Globus pallidus (tissue), 1 donor: ENCODE results near the gene PPARGC1A.

Experiments used
- DNase-seq: peaks from one replicate; pipeline ENCODE4 v3.0.0-alpha.2; 2015; ENCODE audit warnings: low spot score

Gene PPARGC1A

DNA sequence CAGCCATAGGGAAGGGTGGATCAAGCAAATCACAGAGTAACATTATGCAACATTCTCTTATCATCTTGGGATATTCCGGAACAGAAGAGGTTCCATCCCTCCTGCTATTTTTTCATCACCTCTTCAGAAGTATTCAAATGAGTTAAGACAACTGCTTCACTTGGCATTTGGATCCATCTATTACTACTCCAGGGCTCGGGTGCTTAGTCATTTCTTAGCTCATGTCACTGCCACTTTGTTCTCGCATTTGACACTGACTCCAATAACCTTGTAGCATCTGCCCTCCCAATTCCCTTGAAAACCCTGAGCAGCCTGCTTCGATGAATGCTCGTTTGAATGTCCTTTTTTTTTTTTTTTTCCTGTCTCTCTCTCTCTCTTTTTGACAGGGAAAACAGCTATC is 114.9 kb downstream of the PPARGC1A start:
- DNase-seq, result no peak

DNA sequence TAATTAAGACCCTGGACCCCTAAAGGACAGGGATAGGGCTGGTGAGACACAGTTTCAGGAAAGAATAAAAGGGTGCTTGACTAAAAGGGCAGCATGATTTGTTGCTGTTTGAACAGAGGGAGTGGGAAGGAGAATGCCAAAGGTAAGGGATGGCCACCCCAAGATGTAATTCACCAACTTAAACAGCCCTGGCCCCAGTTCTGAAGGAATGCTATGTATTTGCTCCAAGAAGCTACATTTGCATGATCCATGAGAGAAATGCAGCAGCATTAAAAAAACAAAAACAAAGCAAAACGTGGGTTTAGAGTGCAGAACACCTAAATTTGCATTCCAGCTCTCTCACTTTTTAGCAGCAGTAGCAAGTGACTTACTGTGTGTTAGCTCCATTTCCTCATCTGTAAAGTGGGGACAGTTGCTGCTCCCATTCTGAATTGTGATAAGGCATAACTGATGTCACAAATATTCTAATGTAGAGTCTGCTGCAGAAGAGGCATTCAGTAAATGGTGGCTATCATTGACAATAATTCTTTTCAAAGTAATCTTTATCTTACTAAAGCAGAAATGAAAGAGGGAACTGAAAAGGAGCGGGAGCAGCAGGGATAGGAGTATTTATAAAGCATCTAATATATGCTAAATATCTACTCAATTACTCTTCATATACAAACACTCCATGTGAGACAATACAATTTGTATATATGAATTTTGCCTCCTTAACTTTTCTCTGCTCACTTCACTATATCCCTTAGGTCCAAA is 115.8 kb downstream of the PPARGC1A start:
- DNase-seq, result no peak

GRCh38 chr4:23770011-23770410 is 119.8 kb downstream of the PPARGC1A start:
- no peak for DNase-seq

DNA sequence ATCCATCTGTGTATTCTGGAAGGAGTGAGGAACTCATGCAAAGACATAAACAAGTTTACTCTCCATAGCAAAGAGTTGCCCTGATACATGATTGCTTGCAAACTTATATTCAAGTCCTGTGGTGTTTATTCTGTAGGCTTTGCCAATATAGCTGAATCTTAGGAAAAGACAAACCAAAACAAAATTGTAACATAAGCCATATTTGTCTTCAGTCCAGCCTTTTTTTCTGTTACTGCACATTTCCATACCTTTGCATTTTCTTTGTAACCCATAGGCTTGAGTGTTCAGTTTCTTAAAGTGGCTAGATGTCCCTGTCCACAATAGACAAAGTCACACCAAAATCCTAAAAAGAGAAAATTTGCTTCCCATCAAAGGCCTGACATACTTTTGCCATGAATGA is 120.4 kb downstream of the PPARGC1A start:
- DNase-seq, result no peak

GRCh38 chr4:23768541-23768940 is 121.3 kb downstream of the PPARGC1A start:
- DNase-seq, result no peak

DNA sequence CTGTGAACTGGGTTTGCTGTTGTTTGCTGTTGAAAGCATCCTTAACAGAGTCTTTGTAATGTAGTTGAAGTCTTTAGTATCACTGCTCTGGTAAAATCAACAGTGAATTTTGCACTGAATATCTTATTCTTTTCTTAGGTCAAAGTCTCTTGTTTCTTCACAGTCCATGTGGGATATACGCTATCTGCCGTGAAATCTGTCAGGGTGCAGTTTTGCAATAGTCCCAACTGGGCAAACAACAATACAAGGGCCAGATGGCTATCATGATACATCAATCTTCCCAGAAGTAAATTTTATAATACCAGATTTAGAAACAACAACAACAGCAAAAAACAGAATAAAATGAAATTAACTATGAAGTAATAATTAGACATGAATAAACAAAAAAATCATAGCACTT is 123.5 kb downstream of the PPARGC1A start:
- no peak for DNase-seq

DNA sequence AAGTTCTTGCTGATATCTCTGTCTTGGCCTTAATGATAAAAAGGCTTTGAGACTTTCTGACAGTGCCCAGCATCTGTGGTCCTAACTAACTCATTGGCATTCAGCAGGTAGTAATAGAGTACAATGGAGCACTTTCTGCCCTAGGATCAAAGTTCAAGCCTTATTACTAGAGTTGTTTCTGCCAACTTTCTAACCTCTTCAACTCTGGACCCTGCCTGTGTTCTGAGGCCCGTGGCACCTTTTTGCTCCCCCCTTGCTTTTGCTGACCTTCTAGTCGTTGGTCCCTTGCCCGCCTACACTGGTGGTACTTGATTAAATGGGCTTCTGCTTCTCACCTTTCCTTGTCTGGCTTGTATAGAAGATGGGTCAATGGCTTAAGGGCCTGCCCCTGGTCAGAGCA is 126.3 kb downstream of the PPARGC1A start:
- no peak for DNase-seq

- DNase-seq, result no peak
Observed at GRCh38 chr4:23762551-23762950, 127.3 kb downstream of the PPARGC1A start.

GRCh38 chr4:23759066-23759465 is 130.8 kb downstream of the PPARGC1A start:
- DNase-seq, result no peak

GRCh38 chr4:23754688-23755087 is 135.2 kb downstream of the PPARGC1A start:
- no peak for DNase-seq

GRCh38 chr4:23750125-23750524 is 139.7 kb downstream of the PPARGC1A start:
- DNase-seq, result no peak

GRCh38 chr4:23747281-23747735 is 142.5 kb downstream of the PPARGC1A start:
- DNase-seq, result peak; percentile 62

DNA sequence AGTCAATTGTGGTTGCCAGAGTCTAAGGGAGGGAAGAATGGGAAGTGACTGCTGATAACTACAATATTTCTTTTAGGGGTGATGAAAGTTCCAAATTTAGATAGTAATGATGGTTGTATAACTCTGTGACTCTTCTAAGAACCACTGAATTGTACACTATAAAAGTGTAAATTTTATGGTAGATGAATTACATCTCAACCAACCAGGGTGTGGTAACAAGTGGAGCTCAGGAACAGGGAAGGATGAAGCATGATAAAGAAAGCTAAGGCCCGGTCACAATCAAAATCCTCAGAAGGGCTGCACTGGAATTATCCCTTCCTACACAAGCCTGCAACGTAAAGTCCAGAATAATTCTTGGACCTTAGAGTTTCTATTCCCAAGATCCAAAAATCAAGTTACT is 143.2 kb downstream of the PPARGC1A start:
- no peak for DNase-seq

GRCh38 chr4:23746027-23746426 is 143.8 kb downstream of the PPARGC1A start:
- no peak for DNase-seq

- no peak for DNase-seq
Observed at GRCh38 chr4:23745377-23745776, 144.5 kb downstream of the PPARGC1A start.
